Fibroblast of villous mesenchyme (primary cell): ENCODE results near the gene LTC4S. TPM values are rescaled to one million over a fixed set of nuclear protein-coding genes. Genes with fewer than 3 reads are reported as not detected.

ENCODE experiments used
- DNase-seq: peaks from one replicate; pipeline ENCODE4 v3.0.0-alpha.2; 2010; ENCODE audit warnings: low read depth
- H3K4me3 ChIP-seq: 2 replicates; pipeline ENCODE4 v1.5.1; 2011; ENCODE audit warnings: low read depth, mild to moderate bottlenecking, low read length
- CTCF ChIP-seq: IDR thresholded peaks from 2 replicates; pipeline ENCODE4 v1.5.1; 2012; ENCODE audit warnings: low read depth, mild to moderate bottlenecking, low read length; ENCODE audit not compliant: insufficient read depth
- total RNA-seq: library from RNA; depleted of rRNA; stranded (reverse); fragments of >200 nt; gene quantifications from 2 replicates; pipeline ENCODE4 v1.2.3, GENCODE V29; 2012

LTC4S gene
- total RNA-seq, 1 donor = 0.43 TPM

GRCh38 chr5:179758955-179759354, 34.8 kb upstream of the LTC4S start:
- H3K4me3 ChIP-seq = no peak overlapping the region
- DNase-seq = no peak
- no peak for TF ChIP-seq CTCF

GRCh38 chr5:179759581-179760551, 33.9 kb upstream of the LTC4S start:
- no peak for TF ChIP-seq CTCF
- no peak overlapping the region for H3K4me3 ChIP-seq
- DNase-seq = no peak

GRCh38 chr5:179762079-179762780, 31.6 kb upstream of the LTC4S start:
- peak; percentile 73 for DNase-seq
- no peak overlapping the region for H3K4me3 ChIP-seq
- no peak for TF ChIP-seq CTCF

GRCh38 chr5:179762781-179763176, 31.0 kb upstream of the LTC4S start:
- TF ChIP-seq CTCF = no peak
- peak; percentile 75 for DNase-seq
- no peak overlapping the region for H3K4me3 ChIP-seq

GRCh38 chr5:179763215-179763945, 30.4 kb upstream of the LTC4S start:
- peak; percentile 90 for TF ChIP-seq CTCF
- H3K4me3 ChIP-seq = no peak overlapping the region
- peak; percentile 86 for DNase-seq

- TF ChIP-seq CTCF = no peak
- DNase-seq = no peak
- H3K4me3 ChIP-seq = no peak overlapping the region
Observed at GRCh38 chr5:179764056-179764455, 29.7 kb upstream of the LTC4S start.
